Dermis microvascular lymphatic vessel endothelial cell (primary cell): ENCODE data around the gene PAX8. TPM values are rescaled to one million over a fixed set of nuclear protein-coding genes. Genes with fewer than 3 reads are reported as not detected.

ENCODE experiments used
- DNase-seq, 2 donors: peaks; one replicate each; pipeline versions ENCODE4 v3.0.0 to v3.0.0-alpha.2; 2010; ENCODE audit warnings: low read depth in 2 of 2
- total RNA-seq: library from RNA; depleted of rRNA; stranded (reverse); fragments of >200 nt; gene quantifications from 2 replicates; pipeline ENCODE4 v1.2.1, GENCODE V29; 2014

PAX8 gene
- total RNA-seq, 1 donor from 2014 or later: under 0.01 TPM

- DNase-seq: no peak
Observed at GRCh38 chr2:113172721-113173541, 105.8 kb downstream of the PAX8 start.

GRCh38 chr2:113171334-113172075 lies 107.2 kb downstream of the PAX8 start:
- DNase-seq: no peak

- no peak for DNase-seq
Observed at GRCh38 chr2:113169586-113169985, 109.1 kb downstream of the PAX8 start.

GRCh38 chr2:113169002-113169530 lies 109.7 kb downstream of the PAX8 start:
- no peak for DNase-seq

- DNase-seq: no peak
Observed at GRCh38 chr2:113167962-113168340, 110.8 kb downstream of the PAX8 start.

GRCh38 chr2:113167115-113167932 lies 111.4 kb downstream of the PAX8 start:
- no peak for DNase-seq

GRCh38 chr2:113166187-113166645 lies 112.5 kb downstream of the PAX8 start:
- no peak for DNase-seq

Other genes with a start within 250 kb of the PAX8 start
- gene IL36B, start 226.1 kb downstream of the PAX8 start, total RNA-seq: not detected in 2 replicates
- gene IL36RN, start 219.7 kb downstream of the PAX8 start, total RNA-seq: not detected in 2 replicates
- gene IL1F10, start 211.0 kb downstream of the PAX8 start, total RNA-seq: not detected in 2 replicates
- gene IL1RN, start 151.3 kb downstream of the PAX8 start, total RNA-seq: not detected in 2 replicates
- gene PSD4, start 105.0 kb downstream of the PAX8 start, total RNA-seq: 0.39 and 0.51 TPM in 2 replicates
- gene ZNG1B, start 158.8 kb upstream of the PAX8 start, total RNA-seq: 18.0 and 19.4 TPM in 2 replicates
- gene FOXD4L1, start 219.7 kb upstream of the PAX8 start, total RNA-seq: not detected in 2 replicates